IMR-90 (cell line): ENCODE data around the gene CD300LB. TPM values are rescaled to one million over a fixed set of nuclear protein-coding genes. Genes with fewer than 3 reads are reported as not detected.

Source experiments
- ATAC-seq: fragments of 200-7000 bp; cut with Tn5 transposase; 2 replicates; pipeline ENCODE4 v1.9.1; 2020; ENCODE audit warnings: low read depth, mild to moderate bottlenecking, moderate library complexity
- BruUV-seq: library from RNA; stranded (reverse); fragments of 400-500 nt; replicated peaks from 2 replicates; lab custom pipeline; 2021; lab: Mats Ljungman, UMichigan
- CTCF ChIA-PET: fragments of 300-600 bp; formaldehyde crosslinking; extraction: SDS; loops from one replicate; lab custom pipeline; 2021; ENCODE audit warnings: antibody characterized with exemption; lab: Yijun Ruan, JAX
- POLR2A ChIA-PET: fragments of 300-600 bp; sonication (Branson Sonifier 250); formaldehyde crosslinking; loops from one replicate; lab custom pipeline; 2022; ENCODE audit warnings: antibody characterized with exemption; ENCODE audit not compliant: unreplicated experiment; lab: Charles Lee
- DNase-seq: peaks from one replicate; pipeline ENCODE4 v3.0.0; 2013
- H2AFZ ChIP-seq: replicated peaks from 2 replicates; pipeline ENCODE3; 2013; ENCODE audit warnings: low read length, mild to moderate bottlenecking; ENCODE audit not compliant: poor library complexity
- H2AK5ac ChIP-seq: 2 replicates; pipeline ENCODE4 v1.6.1; 2013; ENCODE audit warnings: low read depth, low read length, inconsistent platforms
- H2AK9ac ChIP-seq: replicated peaks from 2 replicates; pipeline ENCODE3; 2013; ENCODE audit warnings: mild to moderate bottlenecking, low read depth, low read length, moderate library complexity; ENCODE audit not compliant: poor library complexity
- H2BK120ac ChIP-seq: 2 replicates; pipeline ENCODE4 v1.6.1; 2013; ENCODE audit warnings: low read depth, low read length, inconsistent platforms
- H2BK15ac ChIP-seq: 3 replicates; pipeline ENCODE4 v1.6.1; 2013; ENCODE audit warnings: low read depth, low read length, inconsistent platforms
- H2BK20ac ChIP-seq: 2 replicates; pipeline ENCODE4 v1.6.1; 2013; ENCODE audit warnings: low read depth, mild to moderate bottlenecking, inconsistent platforms, low read length, moderate library complexity
- H2BK5ac ChIP-seq: 2 replicates; pipeline ENCODE4 v1.6.1; 2013; ENCODE audit warnings: mild to moderate bottlenecking, low read depth, low read length, inconsistent platforms; ENCODE audit not compliant: poor library complexity, severe bottlenecking
- H3K14ac ChIP-seq: replicated peaks from 2 replicates; pipeline ENCODE4 v1.6.1; 2013; ENCODE audit warnings: low read depth, low read length, inconsistent platforms
- H3K18ac ChIP-seq: 2 replicates; pipeline ENCODE4 v1.6.1; 2013; ENCODE audit warnings: low read depth, low read length, control low read depth
- H3K23ac ChIP-seq: 2 replicates; pipeline ENCODE4 v1.6.1; 2013; ENCODE audit warnings: low read depth, low read length, inconsistent platforms
- H3K27ac ChIP-seq: 2 replicates; pipeline ENCODE4 v1.5.1; 2013; ENCODE audit warnings: mild to moderate bottlenecking, control low read depth, low read length; ENCODE audit not compliant: insufficient read depth
- H3K27me3 ChIP-seq: 2 replicates; pipeline ENCODE4 v1.6.1; 2013; ENCODE audit warnings: low read length; ENCODE audit not compliant: control insufficient read depth, insufficient read depth
- H3K36me3 ChIP-seq: 2 replicates; pipeline ENCODE4 v1.6.1; 2013; ENCODE audit warnings: low read length, mixed read lengths; ENCODE audit not compliant: control insufficient read depth, insufficient read depth
- H3K4ac ChIP-seq: 2 replicates; pipeline ENCODE4 v1.6.1; 2013; ENCODE audit warnings: low read depth, low read length, inconsistent platforms
- H3K4me1 ChIP-seq: 2 replicates; pipeline ENCODE4 v1.6.1; 2013; ENCODE audit warnings: low read length, mixed read lengths; ENCODE audit not compliant: control insufficient read depth, insufficient read depth
- H3K4me2 ChIP-seq: 2 replicates; pipeline ENCODE4 v1.6.1; 2013; ENCODE audit warnings: low read depth, mild to moderate bottlenecking, control low read depth, low read length, moderate library complexity
- H3K4me3 ChIP-seq: 2 replicates; pipeline ENCODE4 v1.5.1; 2013; ENCODE audit warnings: low read depth, mild to moderate bottlenecking, control low read depth, low read length, moderate library complexity; ENCODE audit not compliant: insufficient read depth
- H3K56ac ChIP-seq: 2 replicates; pipeline ENCODE4 v1.6.1; 2013; ENCODE audit warnings: low read length, inconsistent platforms; ENCODE audit not compliant: insufficient read depth; ENCODE audit errors: extremely low read depth
- H3K79me1 ChIP-seq, 2 experiments: 2 replicates each; pipeline ENCODE4 v1.6.1; 2013; ENCODE audit warnings: low read length in 2 of 2, inconsistent platforms in 1 of 2, low read depth in 1 of 2
- H3K9ac ChIP-seq: 2 replicates; pipeline ENCODE4 v1.6.1; 2013; ENCODE audit warnings: low read depth, low read length, control low read depth
- H3K9me1 ChIP-seq: 2 replicates; pipeline ENCODE4 v1.6.1; 2013; ENCODE audit warnings: low read length, inconsistent platforms; ENCODE audit not compliant: insufficient read depth
- H3K9me3 ChIP-seq: 2 replicates; pipeline ENCODE4 v1.6.1; 2013; ENCODE audit warnings: low read length; ENCODE audit not compliant: control insufficient read depth, insufficient read depth
- H4K20me1 ChIP-seq: 2 replicates; pipeline ENCODE4 v1.6.1; 2013; ENCODE audit warnings: low read length, inconsistent platforms; ENCODE audit not compliant: insufficient read depth
- H4K5ac ChIP-seq: 2 replicates; pipeline ENCODE4 v1.6.1; 2013; ENCODE audit warnings: mild to moderate bottlenecking, low read depth, low read length, control low read depth
- H4K8ac ChIP-seq, 2 experiments: 2 replicates each; pipeline ENCODE4 v1.6.1; 2013; ENCODE audit warnings: low read depth in 2 of 2, low read length in 2 of 2, control low read depth in 1 of 2, inconsistent platforms in 1 of 2
- H4K91ac ChIP-seq: 2 replicates; pipeline ENCODE4 v1.6.1; 2013; ENCODE audit warnings: low read depth, low read length, inconsistent platforms; ENCODE audit not compliant: insufficient read depth
- BHLHE40 ChIP-seq: fragments of 150-350 bp; IDR thresholded peaks from 2 replicates; pipeline ENCODE4 v1.6.1; 2016; ENCODE audit warnings: mild to moderate bottlenecking, low read depth, low read length
- CEBPB ChIP-seq: IDR thresholded peaks from 2 replicates; pipeline ENCODE4 v1.6.1; 2012; ENCODE audit warnings: low read depth, low read length, improper control_type of control experiment
- CHD1 ChIP-seq: IDR thresholded peaks from 2 replicates; pipeline ENCODE4 v1.6.1; 2012; ENCODE audit warnings: low read depth, low read length, improper control_type of control experiment
- CTCF ChIP-seq: conservative IDR thresholded peaks from 2 replicates; pipeline ENCODE4 v1.5.1; 2012; ENCODE audit warnings: mild to moderate bottlenecking, low read depth, low read length, improper control_type of control experiment
- ELK1 ChIP-seq: fragments of 150-350 bp; IDR thresholded peaks from 2 replicates; pipeline ENCODE4 v1.6.1; 2016; ENCODE audit warnings: low read depth, mild to moderate bottlenecking, low read length, moderate library complexity, borderline replicate concordance
- FOS ChIP-seq: fragments of 150-350 bp; IDR thresholded peaks from 2 replicates; pipeline ENCODE4 v1.6.1; 2016; ENCODE audit warnings: low read depth, low read length
- MAFK ChIP-seq: IDR thresholded peaks from 2 replicates; pipeline ENCODE4 v1.6.1; 2012; ENCODE audit warnings: low read depth, low read length, improper control_type of control experiment
- MAZ ChIP-seq: IDR thresholded peaks from 2 replicates; pipeline ENCODE4 v1.6.1; 2012; ENCODE audit warnings: low read depth, mild to moderate bottlenecking, low read length, improper control_type of control experiment, moderate library complexity, borderline replicate concordance
- MXI1 ChIP-seq: IDR thresholded peaks from 2 replicates; pipeline ENCODE4 v1.6.1; 2012; ENCODE audit warnings: low read depth, mild to moderate bottlenecking, low read length, moderate library complexity, borderline replicate concordance
- NFE2L2 ChIP-seq: fragments of 150-350 bp; IDR thresholded peaks from 2 replicates; pipeline ENCODE4 v1.6.1; 2016; ENCODE audit warnings: low read depth, mild to moderate bottlenecking, low read length
- POLR2A ChIP-seq: IDR thresholded peaks from 2 replicates; pipeline ENCODE4 v1.6.1; 2012; ENCODE audit warnings: mild to moderate bottlenecking, low read depth, low read length
- RAD21 ChIP-seq: IDR thresholded peaks from 2 replicates; pipeline ENCODE4 v1.6.1; 2012; ENCODE audit warnings: low read length, improper control_type of control experiment
- RCOR1 ChIP-seq: IDR thresholded peaks from 2 replicates; pipeline ENCODE4 v1.6.1; 2012; ENCODE audit warnings: mild to moderate bottlenecking, low read length, improper control_type of control experiment; ENCODE audit not compliant: insufficient replicate concordance
- RFX5 ChIP-seq: IDR thresholded peaks from 2 replicates; pipeline ENCODE4 v1.8.0; 2012; ENCODE audit warnings: low read depth, mild to moderate bottlenecking, low read length, moderate library complexity
- SMC3 ChIP-seq: fragments of 150-350 bp; IDR thresholded peaks from 2 replicates; pipeline ENCODE4 v1.6.1; 2016; ENCODE audit warnings: low read depth, mild to moderate bottlenecking, antibody characterized with exemption, low read length, moderate library complexity
- USF2 ChIP-seq: fragments of 150-350 bp; IDR thresholded peaks from 2 replicates; pipeline ENCODE4 v1.6.1; 2017; ENCODE audit warnings: mild to moderate bottlenecking, antibody characterized with exemption, low read length, low read depth
- WGBS, 2 experiments: methylation state at CpG; one replicate each; pipeline versions ENCODE4 v1.1.5 to v1.1.7; 2013; ENCODE audit warnings: missing lambda C conversion rate in 2 of 2; ENCODE audit not compliant: insufficient read length in 1 of 2; ENCODE audit errors: extremely low coverage in 2 of 2; 5-methylcytosine and 5-hydroxymethylcytosine counted together
- dilution Hi-C: fragments of 300-500 bp; cut with HindIII; formaldehyde crosslinking; loops from one replicate; pipeline ENCODE4 v1.14.3; 2018; ENCODE audit warnings: low sequenced_read_pairs; ENCODE audit not compliant: unreplicated experiment
- in situ Hi-C: fragments of 300-500 bp; cut with MboI; formaldehyde crosslinking; loops from 3 replicates; pipeline ENCODE4 v1.14.3; 2019; ENCODE audit warnings: low sequenced_read_pairs, inconsistent platforms, mixed read lengths
- intact Hi-C: fragments of 100-400 bp; cut with micrococcal nuclease; formaldehyde crosslinking; loops from 2 replicates; pipeline ENCODE4 v1.10.0; 2022
- polyA plus RNA-seq, 3 experiments: library from polyadenylated mRNA; depleted of rRNA; stranded (reverse); fragments of >200 nt; gene quantifications; 2 replicates each; pipeline ENCODE4 v1.2.3, GENCODE V29; 2012; ENCODE audit warnings: low replicate concordance in 1 of 3
- total RNA-seq: library from RNA; depleted of rRNA; stranded (reverse); fragments of >200 nt; gene quantifications from 2 replicates; pipeline ENCODE4 v1.2.3, GENCODE V29; 2012

The CD300LB gene
- total and polyA plus RNA-seq, 2 of the 4 experiments (the other 2 are of a cell fraction): not detected

- no peak overlapping the region for H3K9ac ChIP-seq
- no peak overlapping the region for H3K23ac ChIP-seq
- dilution Hi-C loops (no loop called here), in situ Hi-C loops (no loop called here), intact Hi-C loops (no loop called here)
- H4K5ac ChIP-seq: no peak overlapping the region
- H3K36me3 ChIP-seq: no peaks in the 10 kb centered on the region
- no peak overlapping the region for H3K18ac ChIP-seq
- no peak overlapping the region for H2BK20ac ChIP-seq
- no peak overlapping the region for H2AK5ac ChIP-seq
- no peak overlapping the region for H2AFZ ChIP-seq
- WGBS, 2 experiments: 44% methylated on average over 2 of the region's 4 CpGs; no CpG with 5 or more reads in 1 of the 2 experiments
- H3K9me1 ChIP-seq: no peaks in the 10 kb centered on the region
- ChIA-PET CTCF (no interaction called here), POLR2A (no interaction called here)
- ATAC-seq (no peak), DNase-seq (no peak)
- no peaks in the 10 kb centered on the region for H3K4me1 ChIP-seq
- H4K20me1 ChIP-seq: no peaks in the 10 kb centered on the region
- H2BK120ac ChIP-seq: no peak overlapping the region
- peaks cover 37% of the 10 kb centered on the region for H3K9me3 ChIP-seq
- H2AK9ac ChIP-seq: no peak overlapping the region
- H3K4me3 ChIP-seq: no peak overlapping the region
- no peaks in the 10 kb centered on the region for H3K27me3 ChIP-seq
- H2BK5ac ChIP-seq: no peak overlapping the region
- H3K14ac ChIP-seq: no peak overlapping the region
- H3K4ac ChIP-seq: no peak overlapping the region
- H3K27ac ChIP-seq: no peak overlapping the region
- TF ChIP-seq RAD21 (no peak), SMC3 (no peak), ELK1 (no peak), POLR2A (no peak), CEBPB (no peak), FOS (no peak), MAFK (no peak), CTCF (no peak), MXI1 (no peak), CHD1 (no peak), RCOR1 (no peak), USF2 (no peak), NFE2L2 (no peak), RFX5 (no peak), MAZ (no peak), BHLHE40 (no peak)
- no peaks in the 10 kb centered on the region for H3K79me1 ChIP-seq
- no peak overlapping the region for H4K91ac ChIP-seq
- no peak overlapping the region for H3K4me2 ChIP-seq
- no peak overlapping the region for H3K56ac ChIP-seq
- H4K8ac ChIP-seq: no peak overlapping the region
- no TSS peak for BruUV-seq
- no peak overlapping the region for H2BK15ac ChIP-seq
Observed at GRCh38 chr17:74515941-74516340, 15.3 kb downstream of the CD300LB start.
